Measurements from ENCODE around the gene TLE6. TPM values are rescaled to one million over a fixed set of nuclear protein-coding genes. Genes with fewer than 3 reads are reported as not detected.
"Not testable (repeated sequence)": the region's sequence is repeated elsewhere in the genome, so short reads cannot be mapped to it uniquely, and the experiment has no call there.

Gene TLE6
- under 1 TPM in 2 of 3 donors, not detected in 1; 0.16 to 0.90 TPM for total RNA-seq

DNA sequence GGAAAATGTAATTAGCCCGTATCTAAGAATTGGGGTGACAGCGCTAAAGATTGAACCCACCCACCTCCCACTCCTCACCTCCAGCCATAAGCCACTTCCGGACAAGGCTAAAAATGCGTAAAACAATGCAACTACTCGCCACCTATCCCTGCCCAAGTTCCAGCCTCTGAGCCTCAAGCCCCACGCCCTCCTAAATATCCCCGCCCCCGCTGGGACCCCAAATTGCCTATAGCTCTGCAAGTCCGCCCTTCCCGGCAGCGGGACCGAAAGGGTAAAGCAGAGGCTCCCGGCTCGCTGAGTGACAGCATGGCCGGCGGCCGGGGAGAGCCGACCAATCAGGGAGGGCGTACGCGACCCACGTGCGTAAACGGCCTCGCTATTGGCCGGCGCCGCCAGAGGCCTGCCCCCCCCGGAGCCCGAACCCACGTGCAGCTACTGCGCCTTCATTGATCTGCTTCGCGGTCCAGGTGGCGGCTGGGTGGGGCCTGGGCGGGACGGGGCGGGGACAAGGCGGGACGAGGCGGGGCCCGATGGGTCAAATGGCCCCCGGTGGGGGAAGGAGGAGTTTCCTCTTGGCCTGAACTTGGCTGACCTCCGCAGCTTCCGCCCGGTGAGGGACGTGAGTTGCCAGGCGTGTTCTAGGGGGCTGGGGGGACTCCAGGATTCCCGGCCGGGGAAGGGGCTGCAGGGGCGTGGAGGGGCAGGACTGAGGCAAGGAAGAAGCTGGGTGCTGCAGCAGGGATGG is at the start of gene TLE6:
Gene TLE6 (plus strand): TSS at position 564 of the 745 bp plus-strand sequence. CDS start 670 bp downstream, outside the sequence.
- ATAC-seq (peak; percentile 100), DNase-seq (peak; percentile 91)
- H3K36me3 Mint-ChIP-seq (ENCODE audit: insufficient read depth): no peaks in the 10 kb centered on the region
- peaks cover 12% of the 10 kb centered on the region for H3K27me3 Mint-ChIP-seq (ENCODE audit: low read depth)
- H3K4me3 Mint-ChIP-seq: peak within 1 kb of the TSS; percentile 89
- H3K4me1 Mint-ChIP-seq (ENCODE audit: low read depth): peaks cover 15% of the 10 kb centered on the region
- no peaks in the 10 kb centered on the region for H3K9me3 Mint-ChIP-seq

DNA sequence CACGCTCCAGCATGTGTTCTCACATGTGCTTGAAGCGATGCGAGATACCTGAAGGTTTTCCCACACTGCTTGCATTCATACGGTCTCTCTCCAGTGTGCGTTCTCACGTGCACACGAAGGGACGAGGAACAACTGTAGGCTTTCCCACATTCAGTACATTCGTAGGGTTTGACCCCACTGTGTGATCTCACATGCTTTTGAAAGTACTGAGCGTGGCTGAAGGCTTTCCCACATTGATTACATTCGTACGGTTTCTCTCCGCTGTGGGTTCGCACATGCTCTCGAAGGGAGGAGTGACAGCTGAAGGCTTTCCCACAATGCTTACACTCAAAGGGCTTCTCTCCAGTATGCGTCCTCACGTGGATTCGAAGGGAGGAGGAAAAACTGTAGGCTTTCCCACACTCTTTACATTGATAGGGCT is 43.9 kb upstream of the TLE6 start:
- DNase-seq (no peak), ATAC-seq (no peak)
- Mint-ChIP-seq H3K4me3 (no peak overlapping the region), H3K9me3 (peaks cover 28% of the 10 kb centered on the region), H3K4me1 (ENCODE audit: low read depth) (no peaks in the 10 kb centered on the region), H3K27me3 (ENCODE audit: low read depth) (no peaks in the 10 kb centered on the region), H3K36me3 (ENCODE audit: insufficient read depth) (peaks cover 55% of the 10 kb centered on the region)

DNA sequence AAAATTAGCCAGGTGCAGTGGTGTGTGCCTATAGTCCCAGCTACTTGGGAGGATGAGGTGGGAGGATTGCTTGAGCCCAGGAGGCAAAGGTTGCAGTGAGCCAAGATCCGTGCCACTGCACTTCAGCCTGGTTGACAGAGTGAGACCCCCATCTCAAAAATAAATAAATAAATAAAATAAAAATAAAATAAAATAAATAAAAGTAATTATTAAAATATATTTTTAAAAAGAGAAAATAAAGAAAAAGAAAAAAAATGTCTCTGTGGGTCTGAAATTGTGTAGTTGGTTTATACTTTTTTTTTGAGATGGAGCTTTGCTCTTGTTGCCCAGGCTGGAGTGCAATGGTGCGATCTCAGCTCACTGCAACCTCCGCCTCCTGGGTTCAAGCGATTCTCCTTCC is 41.5 kb upstream of the TLE6 start:
- not testable (repeated sequence) for ATAC-seq; H3K27me3 Mint-ChIP-seq (ENCODE audit: low read depth); H3K4me1 Mint-ChIP-seq (ENCODE audit: low read depth); DNase-seq; H3K4me3 Mint-ChIP-seq
- H3K36me3 Mint-ChIP-seq (ENCODE audit: insufficient read depth): peaks cover 50% of the 10 kb centered on the region
- H3K9me3 Mint-ChIP-seq: peaks cover 23% of the 10 kb centered on the region

DNA sequence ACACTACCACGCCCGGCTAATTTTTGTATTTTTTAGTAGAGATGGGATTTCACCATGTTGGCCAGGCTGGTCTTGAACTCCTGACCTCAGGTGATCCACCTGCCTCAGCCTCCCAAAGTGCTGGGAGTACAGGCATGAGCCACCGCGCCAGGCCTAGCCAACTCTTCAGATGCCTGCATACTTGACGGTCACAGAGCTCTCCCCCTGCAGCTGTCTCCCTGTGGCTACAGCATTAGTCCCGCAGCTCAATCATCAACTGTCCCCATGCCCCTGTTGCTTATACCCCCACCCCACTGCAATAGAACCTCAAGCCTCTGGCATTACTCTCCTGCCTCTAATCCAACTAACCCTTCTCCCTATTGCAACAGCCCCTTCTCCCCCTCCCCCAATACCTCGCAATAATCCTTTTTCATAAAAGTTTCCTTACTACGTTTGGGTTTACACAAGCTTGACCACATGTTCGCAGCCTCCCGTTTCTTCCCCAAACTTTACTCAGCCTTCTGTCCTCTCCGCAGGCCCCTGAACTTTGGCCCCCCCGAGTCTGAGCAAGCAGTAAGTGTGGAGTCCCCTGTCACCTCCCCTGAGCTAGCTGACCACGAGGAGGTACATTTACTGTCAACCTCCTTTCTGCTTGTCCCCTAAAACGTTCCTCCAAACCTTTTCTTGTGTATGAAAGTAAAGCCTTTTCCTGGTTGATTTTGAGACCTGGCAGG is 34.3 kb upstream of the TLE6 start:
- no peaks in the 10 kb centered on the region for H3K27me3 Mint-ChIP-seq (ENCODE audit: low read depth)
- H3K36me3 Mint-ChIP-seq (ENCODE audit: insufficient read depth): peaks cover 3% of the 10 kb centered on the region
- H3K4me1 Mint-ChIP-seq (ENCODE audit: low read depth): peaks cover 16% of the 10 kb centered on the region
- ATAC-seq (no peak), DNase-seq (no peak)
- H3K9me3 Mint-ChIP-seq: no peaks in the 10 kb centered on the region
- H3K4me3 Mint-ChIP-seq: peak overlapping the region; percentile 94

DNA sequence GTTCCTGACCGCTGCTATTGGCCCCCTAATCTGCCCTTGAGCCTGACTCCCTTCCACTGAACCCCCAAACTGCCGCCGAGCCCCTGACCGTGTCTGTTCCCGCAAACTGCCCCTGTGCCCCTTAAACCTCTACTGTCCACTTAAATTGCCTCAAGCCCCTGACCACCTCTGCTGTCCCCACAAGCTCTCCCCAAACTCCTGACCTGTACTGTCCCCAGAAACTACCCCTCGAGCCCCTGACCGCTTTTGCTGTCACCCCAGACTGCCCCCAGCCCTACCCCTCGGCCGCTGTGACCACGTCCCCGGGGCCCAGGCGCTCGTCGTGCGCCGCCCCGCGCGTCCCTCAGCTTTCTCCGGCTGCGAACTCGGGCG is 33.0 kb upstream of the TLE6 start:
- Mint-ChIP-seq H3K27me3 (ENCODE audit: low read depth) (no peaks in the 10 kb centered on the region), H3K4me3 (peak overlapping the region; percentile 94), H3K9me3 (no peaks in the 10 kb centered on the region), H3K4me1 (ENCODE audit: low read depth) (peaks cover 22% of the 10 kb centered on the region), H3K36me3 (ENCODE audit: insufficient read depth) (peaks cover 2% of the 10 kb centered on the region)
- no peak for ATAC-seq
- DNase-seq: no peak

DNA sequence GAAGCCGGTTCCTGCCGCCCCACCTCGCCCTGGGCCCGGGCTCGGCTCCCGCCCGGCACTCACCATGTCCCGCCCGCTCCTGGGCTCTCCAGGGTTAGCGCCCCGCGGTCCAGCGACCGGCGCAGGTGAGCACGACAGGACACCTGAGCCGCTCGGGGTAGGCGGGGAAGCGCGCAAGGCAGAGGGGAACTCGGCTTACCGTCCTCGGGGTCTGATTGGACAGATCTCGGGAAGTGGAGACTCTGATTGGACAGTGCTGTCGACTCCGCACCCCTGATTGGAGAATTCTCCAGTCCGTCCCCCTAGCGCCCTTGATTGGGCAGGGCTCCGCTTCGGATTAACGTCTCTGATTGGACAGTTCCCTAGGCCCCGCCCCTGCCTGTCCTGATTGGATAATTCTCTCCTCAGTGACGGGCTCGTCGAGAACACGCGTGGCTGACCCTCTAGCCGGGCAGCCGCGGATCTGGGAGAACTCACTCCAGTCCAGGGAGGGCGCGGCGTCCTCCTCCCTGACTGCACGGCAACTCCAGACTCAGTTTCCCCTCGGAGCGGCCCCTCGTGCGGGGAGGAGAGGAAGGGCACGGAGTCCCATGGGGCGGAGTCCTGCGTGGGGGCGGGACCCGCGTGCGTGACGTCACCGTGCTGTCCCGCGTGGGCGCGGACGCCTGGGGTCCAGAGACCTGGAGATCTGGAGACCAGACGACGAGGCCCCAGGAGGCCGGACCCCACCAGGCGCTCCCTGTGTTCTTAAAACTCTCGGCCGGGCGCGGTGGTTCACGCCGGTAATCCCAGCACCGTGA is 32.4 kb upstream of the TLE6 start, which contains the start of gene ZNF77:
Gene ZNF77 (minus strand): TSS at position 197 of the 800 bp plus-strand sequence. CDS start 131 bp downstream, at position 66.
- Mint-ChIP-seq H3K36me3 (ENCODE audit: insufficient read depth) (peaks cover 2% of the 10 kb centered on the region), H3K9me3 (no peaks in the 10 kb centered on the region), H3K4me1 (ENCODE audit: low read depth) (peaks cover 28% of the 10 kb centered on the region), H3K4me3 (peak within 1 kb of the TSS; percentile 94), H3K27me3 (ENCODE audit: low read depth) (no peaks in the 10 kb centered on the region)
- peak; percentile 99 for DNase-seq
- peak; percentile 99 for ATAC-seq

DNA sequence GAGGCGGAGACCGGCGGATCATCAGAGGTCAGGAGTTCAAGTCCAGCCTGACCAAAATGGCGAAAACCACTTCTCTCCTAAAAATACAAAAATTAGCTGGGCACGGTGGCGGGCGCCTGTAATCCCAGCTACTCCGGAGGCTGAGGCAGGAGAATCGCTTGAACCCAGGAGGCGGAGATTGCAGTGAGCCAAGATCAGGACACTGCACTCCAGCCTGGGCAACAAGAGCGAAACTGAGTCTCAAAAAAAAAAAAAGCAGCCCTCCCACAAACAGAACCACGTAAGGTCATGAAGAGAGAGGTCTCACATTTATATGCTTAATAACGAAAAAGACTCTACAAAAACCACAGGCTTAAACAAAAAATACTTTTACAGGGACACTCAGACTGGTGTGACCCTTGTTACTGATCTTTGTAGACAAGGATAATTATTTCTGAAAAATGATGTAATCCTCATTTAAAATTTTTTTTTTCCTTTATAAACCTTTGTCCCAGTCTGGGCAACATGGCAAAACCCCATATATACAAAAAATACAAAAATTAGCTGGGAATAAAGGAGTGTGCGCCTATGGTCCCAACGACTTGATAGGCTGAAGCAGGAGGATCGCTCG is 31.7 kb upstream of the TLE6 start:
- H3K4me1 Mint-ChIP-seq (ENCODE audit: low read depth): peaks cover 31% of the 10 kb centered on the region
- H3K27me3 Mint-ChIP-seq (ENCODE audit: low read depth): no peaks in the 10 kb centered on the region
- no peak for ATAC-seq

DNA sequence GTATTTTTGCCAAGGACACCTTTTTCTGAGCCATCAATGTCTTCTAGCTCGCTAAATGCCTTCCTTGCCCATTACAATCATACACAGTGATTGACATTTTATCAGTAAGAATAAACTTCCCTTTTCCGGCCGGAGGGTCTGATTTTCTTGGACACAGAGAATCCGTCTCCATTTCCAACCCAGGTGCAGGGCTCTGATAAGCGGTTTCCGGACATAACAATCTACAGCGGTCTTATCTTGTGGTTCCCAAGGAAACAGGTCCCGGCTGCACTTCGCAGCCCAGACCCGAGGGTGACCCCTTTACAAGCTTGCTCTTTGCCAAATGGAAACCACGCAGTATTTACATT is 27.5 kb upstream of the TLE6 start:
- Mint-ChIP-seq H3K9me3 (no peaks in the 10 kb centered on the region), H3K27me3 (ENCODE audit: low read depth) (no peaks in the 10 kb centered on the region), H3K4me3 (peak overlapping the region; percentile 96), H3K4me1 (ENCODE audit: low read depth) (peaks cover 20% of the 10 kb centered on the region), H3K36me3 (ENCODE audit: insufficient read depth) (peaks cover 2% of the 10 kb centered on the region)
- peak; percentile 1 for ATAC-seq
- no peak for DNase-seq

More for the DNA sequence above, 31.7 kb upstream of the TLE6 start:
- Mint-ChIP-seq H3K4me3 (peak overlapping the region; percentile 94), H3K36me3 (ENCODE audit: insufficient read depth) (peaks cover 2% of the 10 kb centered on the region), H3K9me3 (no peaks in the 10 kb centered on the region)
- no peak for DNase-seq

DNA sequence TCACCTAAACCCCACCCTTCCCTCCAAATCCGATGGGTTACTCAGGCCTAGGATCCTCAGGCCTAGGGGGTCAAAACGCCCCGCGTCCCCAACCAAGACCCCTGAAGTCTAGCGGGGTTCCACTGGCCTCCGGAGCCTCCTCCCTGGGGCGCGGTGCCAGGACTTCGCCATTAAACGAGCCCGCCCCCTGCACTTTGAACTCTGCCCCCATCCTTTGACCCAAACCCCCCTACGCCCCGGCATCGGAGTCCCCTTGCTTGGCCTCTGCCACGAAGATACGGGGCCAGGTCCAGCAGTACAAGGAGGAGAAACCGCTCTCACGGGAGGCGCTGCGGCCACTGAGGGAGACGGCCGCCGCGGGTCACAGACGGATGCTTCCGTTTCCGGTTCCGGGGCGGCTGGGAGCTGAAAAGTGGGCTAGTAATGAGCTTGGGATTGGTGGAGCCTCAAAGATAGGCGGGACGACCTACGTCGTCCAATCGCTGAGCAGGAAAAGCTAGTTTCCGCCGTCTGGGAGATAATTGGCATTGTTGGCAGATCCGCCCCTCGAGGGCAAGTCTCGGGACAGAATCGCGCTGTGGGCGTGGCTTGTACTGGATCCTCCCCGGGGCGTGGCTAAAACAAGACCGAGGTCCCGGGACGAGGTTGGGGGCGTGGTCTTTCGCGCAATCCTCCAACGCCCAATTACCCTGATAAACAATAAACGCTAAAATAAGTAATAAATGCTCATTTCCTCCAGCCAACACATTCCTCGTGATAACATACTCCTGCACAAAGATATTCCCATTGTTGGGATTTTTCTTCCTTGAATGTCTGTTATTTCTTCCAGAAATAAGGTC is 26.9 kb upstream of the TLE6 start:
- Mint-ChIP-seq H3K4me1 (ENCODE audit: low read depth) (peaks cover 18% of the 10 kb centered on the region), H3K27me3 (ENCODE audit: low read depth) (no peaks in the 10 kb centered on the region), H3K4me3 (peak overlapping the region; percentile 96), H3K36me3 (ENCODE audit: insufficient read depth) (peaks cover 2% of the 10 kb centered on the region), H3K9me3 (no peaks in the 10 kb centered on the region)
- peak; percentile 99 for ATAC-seq
- peak; percentile 100 for DNase-seq

DNA sequence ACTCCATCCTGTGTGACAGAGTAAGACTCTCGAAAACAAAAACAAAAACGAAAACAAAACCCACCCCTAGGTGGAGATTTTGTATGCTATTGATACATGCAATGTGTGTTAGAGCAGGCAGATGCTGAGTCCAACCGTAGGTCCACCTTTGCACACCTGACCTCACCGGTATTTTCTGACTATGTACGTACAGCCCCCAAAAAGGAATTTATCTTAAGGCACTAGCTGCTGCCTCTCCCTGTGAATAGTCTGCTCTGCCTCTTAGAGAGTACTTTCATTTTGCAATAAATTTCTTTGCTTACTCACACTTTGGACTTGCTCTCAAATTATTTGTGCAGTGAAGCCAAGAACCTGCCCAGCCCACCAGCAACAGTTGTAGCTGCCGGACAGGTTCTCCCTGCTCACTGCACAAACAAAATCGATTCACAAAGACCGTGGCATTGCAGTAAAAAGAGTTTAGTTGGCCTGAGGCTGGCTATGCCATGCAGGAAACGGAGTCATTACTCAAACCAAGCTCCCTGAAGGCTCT is 24.3 kb upstream of the TLE6 start:
- DNase-seq (no peak), ATAC-seq (no peak)
- no peak overlapping the region for H3K4me3 Mint-ChIP-seq
- peaks cover 15% of the 10 kb centered on the region for H3K4me1 Mint-ChIP-seq (ENCODE audit: low read depth)
- H3K36me3 Mint-ChIP-seq (ENCODE audit: insufficient read depth): peaks cover 2% of the 10 kb centered on the region
- no peaks in the 10 kb centered on the region for H3K9me3 Mint-ChIP-seq
- H3K27me3 Mint-ChIP-seq (ENCODE audit: low read depth): no peaks in the 10 kb centered on the region

DNA sequence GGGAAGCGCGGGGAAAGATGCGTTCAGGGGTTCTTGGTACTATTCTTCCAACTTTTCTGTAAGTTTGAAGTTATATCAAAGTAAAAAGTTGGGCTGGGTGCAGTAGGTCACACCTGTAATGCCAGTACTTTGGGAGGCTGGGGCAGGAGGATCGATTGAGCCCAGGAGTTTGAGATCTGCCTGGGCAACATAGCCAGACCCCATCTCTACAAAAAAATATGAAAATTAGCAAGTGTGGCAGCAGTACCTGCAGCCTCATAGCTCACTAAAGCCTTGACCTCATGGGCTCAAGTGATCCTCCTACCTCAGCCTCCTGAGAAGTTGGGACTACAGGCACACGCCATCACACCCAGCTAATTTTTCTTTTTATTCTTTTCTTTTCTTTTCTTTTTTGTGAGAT is 20.2 kb upstream of the TLE6 start:
- no peaks in the 10 kb centered on the region for H3K9me3 Mint-ChIP-seq
- DNase-seq: no peak
- H3K4me1 Mint-ChIP-seq (ENCODE audit: low read depth): peaks cover 3% of the 10 kb centered on the region
- ATAC-seq: no peak
- no peaks in the 10 kb centered on the region for H3K36me3 Mint-ChIP-seq (ENCODE audit: insufficient read depth)
- no peaks in the 10 kb centered on the region for H3K27me3 Mint-ChIP-seq (ENCODE audit: low read depth)
- H3K4me3 Mint-ChIP-seq: no peak overlapping the region

DNA sequence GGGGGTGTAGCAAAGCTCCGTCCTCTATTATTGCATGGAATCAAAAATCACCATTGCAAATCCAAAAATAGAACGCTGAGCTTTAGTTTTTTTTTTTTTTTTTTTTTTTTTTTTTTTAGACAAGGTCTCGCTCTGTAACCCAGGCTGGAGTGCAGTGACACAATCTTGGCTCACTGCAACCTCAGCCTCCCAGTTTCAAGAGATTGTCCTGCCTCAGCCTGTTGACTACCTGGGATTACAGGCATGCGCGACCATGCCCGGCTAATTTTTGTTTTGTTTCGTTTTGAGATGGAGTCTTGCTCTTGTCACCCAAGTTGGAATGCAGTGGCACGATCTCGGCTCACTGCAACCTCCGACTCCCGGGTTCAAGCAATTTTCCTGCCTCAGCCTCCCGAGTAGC is 17.2 kb upstream of the TLE6 start:
- no peaks in the 10 kb centered on the region for H3K27me3 Mint-ChIP-seq (ENCODE audit: low read depth)
- no peaks in the 10 kb centered on the region for H3K9me3 Mint-ChIP-seq
- DNase-seq (no peak), ATAC-seq (no peak)
- no peaks in the 10 kb centered on the region for H3K36me3 Mint-ChIP-seq (ENCODE audit: insufficient read depth)
- H3K4me1 Mint-ChIP-seq (ENCODE audit: low read depth): peaks cover 4% of the 10 kb centered on the region
- H3K4me3 Mint-ChIP-seq: no peak overlapping the region

DNA sequence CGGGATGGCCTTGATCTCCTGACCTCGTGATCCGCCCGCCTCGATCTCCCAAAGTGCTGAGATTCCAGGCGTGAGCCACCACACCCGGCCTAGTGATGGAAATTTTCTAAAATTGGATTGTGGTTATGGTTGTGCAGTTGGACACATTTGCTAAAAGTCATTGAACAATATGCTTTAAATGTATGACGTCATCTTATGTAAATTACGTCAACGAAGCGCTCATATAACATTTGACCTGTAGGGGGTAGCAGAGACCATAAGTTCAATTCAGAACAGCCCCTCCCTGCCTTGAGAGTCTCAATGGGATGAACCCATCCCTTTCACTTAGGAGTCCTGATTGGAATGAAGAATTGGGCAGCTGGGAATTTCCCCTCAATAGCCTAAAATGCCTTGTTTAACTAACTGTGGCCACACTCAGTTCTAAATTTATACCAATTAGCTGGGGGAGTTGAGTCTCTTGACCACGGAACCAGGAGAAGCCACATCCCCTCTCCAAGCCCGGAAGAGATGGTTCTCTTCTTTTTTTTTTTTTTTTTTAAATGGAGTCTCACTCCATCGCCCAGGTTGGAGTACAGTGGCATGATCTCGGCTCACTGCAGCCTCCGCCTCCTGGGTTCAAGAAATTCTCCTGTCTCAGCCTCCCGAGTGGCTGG is 15.2 kb upstream of the TLE6 start:
- Mint-ChIP-seq H3K4me3 (no peak overlapping the region), H3K36me3 (ENCODE audit: insufficient read depth) (no peaks in the 10 kb centered on the region), H3K27me3 (ENCODE audit: low read depth) (no peaks in the 10 kb centered on the region), H3K9me3 (no peaks in the 10 kb centered on the region), H3K4me1 (ENCODE audit: low read depth) (peaks cover 4% of the 10 kb centered on the region)
- peak; percentile 38 for DNase-seq
- ATAC-seq: peak; percentile 67 to 72

All from activated T-cell treated with anti-CD3 and anti-CD28 coated beads, Interleukin-2, amount 50 U/mL, for 4 hours (primary cell).